ENCODE measurements around the gene TSPAN8. TPM values are rescaled to one million over a fixed set of nuclear protein-coding genes. Genes with fewer than 3 reads are reported as not detected.
A peak's percentile ranks its signal among the peaks of the same experiment; 100 is the strongest.
"Not testable (repeated sequence)": the region's sequence is repeated elsewhere in the genome, so short reads cannot be mapped to it uniquely, and the experiment has no call there.

Gene TSPAN8
- total RNA-seq, 1 experiment from 2014 or later, result 0.29 TPM

DNA sequence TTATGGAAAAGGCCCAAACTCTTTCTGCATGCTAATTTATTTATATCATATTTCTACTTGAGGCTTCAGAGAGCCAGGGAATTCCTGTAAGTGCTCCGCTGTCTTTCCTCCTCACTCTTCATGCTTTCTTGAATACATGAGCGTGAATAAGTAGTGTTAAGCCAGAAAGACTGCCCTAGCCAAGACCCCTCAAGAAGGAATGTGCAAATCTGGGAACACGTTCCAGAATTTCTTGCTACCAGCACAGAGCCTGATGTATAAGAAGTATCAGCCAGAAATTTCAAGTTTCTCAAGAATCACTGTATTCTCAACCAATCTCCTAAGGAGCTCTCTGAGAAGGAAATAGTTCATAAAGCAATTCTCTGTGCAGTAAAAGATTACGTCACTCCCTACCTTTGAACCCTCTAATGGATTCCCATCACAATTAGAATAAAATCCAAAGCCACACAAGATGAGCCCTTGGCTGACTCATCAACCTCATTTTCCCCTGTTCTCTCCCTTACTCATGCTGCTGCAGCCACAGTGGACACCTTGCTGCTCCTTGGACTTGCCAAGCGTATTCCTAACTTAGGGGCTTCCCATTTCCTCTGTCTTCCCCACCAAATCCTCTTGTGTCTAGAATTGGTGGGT is 6.9 kb upstream of the TSPAN8 start:
- DNase-seq (ENCODE audit: low read depth), result peak; percentile 5

DNA sequence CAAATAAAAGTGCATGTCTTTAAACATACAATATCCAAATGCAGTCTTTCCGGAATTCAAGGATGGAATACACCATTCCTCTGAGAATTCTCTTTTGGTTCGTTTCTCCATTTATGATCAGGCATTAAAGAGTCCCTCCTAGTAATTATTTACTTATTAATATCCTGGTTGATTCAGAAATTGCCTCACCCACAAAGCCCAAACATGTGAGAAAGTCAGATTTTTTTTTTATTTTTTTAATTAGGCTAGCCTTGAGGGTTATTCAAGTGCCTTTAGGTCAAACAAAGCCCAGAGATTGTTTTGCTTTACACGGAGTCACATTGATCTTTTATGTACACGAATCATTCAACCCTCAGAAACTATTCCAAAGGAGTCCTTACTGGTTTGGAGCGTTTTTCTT is 6.4 kb upstream of the TSPAN8 start:
- no peak for DNase-seq (ENCODE audit: low read depth)

DNA sequence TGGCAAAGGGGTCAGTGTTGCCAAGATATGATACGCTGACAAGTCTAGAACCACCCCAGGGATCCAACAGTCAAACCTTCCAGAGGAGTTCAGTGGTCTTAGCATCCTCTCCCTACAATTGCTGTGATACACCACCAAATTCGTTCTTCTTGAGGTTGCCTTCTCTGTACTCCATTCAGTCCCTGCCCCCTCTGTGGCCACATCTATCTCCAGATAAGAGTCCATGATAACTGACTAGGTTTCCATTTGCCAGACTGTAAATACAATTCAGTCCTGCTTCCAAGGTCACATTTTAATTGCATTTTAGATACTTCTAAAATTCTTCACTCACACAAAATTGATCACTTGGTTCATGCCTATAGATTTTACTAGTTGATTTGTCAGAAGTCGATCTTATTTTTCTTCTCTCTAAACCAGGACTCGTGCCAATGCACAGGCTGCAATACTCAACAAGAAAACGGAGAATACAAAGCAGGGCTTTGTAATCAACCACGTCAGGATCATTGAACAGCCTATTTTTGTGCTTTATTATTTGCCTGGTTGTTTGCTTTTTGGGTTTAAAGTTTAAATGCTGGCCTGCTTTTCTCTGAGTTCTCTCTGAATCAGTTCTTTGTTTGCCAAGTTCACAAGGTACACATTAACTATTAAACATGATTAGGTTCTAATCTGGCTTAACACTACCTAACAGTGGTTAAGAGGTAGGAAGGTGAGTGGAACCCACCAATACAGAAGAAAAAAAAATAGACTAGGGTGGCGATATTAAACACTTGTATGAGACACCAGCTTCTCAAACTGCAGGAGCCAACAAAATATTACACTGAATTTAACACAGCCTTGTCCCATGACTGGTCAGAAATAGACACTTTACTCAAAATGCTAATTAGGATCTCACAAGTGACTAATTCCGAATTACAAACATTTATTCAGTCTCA is 5.3 kb upstream of the TSPAN8 start:
- DNase-seq (ENCODE audit: low read depth), result no peak

DNA sequence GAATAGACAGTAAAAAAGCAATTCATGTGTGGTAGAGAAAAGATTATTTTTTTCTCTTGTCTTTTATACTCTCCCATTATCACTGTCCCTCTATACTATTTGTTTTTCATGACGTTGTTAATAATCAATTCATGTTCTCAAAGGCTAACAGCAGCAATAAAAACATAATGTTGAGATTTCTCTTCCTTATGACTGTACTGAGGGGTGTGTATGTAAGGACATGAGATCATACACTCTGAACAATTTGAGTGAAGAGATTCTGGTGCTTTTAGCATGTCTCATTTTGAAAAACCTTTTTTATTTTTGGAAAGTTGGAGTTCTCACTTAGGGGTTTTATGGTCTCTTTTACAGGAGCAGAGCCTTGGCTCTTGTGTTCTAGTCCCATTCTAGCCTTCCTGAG is 3.8 kb upstream of the TSPAN8 start:
- DNase-seq (ENCODE audit: low read depth), result no peak

DNA sequence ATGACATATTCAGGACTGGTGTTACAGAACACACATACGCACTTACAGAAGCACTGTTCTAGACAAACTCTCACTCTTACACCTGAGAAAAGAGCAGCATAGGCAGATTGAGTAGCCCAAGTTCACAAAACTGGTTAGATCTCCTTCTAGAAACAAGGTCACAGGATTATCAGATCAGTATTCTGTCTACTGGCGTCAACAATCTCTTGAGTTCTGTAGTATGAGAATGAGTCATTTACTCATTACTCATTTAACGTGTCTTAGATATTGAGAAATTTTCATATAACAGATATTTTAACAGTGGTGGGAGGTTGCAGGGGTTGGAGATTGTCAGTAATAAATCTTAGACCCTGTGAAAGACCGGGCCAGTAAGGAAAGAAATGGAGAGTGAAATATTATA is 2.8 kb upstream of the TSPAN8 start:
- peak; percentile 5 for DNase-seq (ENCODE audit: low read depth)

DNA sequence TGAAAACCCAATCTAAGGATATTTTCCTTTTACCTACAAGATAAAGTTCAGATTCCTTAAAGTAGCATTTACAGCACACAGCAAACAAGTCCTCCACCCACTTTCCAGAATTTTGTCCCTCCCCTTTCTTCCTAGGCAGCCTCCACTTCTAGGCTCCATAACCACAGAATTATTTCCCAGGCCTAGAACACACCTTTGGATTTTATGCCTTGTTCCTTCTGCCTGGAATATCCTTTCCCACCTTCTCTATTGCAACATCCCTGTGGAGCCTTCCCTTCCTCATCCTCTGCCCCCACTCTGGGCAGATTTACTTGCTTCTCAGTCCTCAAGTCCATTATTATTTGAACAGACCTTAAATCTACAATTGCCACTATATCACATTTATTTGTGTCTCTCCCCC is 2.1 kb upstream of the TSPAN8 start:
- no peak for DNase-seq (ENCODE audit: low read depth)

DNA sequence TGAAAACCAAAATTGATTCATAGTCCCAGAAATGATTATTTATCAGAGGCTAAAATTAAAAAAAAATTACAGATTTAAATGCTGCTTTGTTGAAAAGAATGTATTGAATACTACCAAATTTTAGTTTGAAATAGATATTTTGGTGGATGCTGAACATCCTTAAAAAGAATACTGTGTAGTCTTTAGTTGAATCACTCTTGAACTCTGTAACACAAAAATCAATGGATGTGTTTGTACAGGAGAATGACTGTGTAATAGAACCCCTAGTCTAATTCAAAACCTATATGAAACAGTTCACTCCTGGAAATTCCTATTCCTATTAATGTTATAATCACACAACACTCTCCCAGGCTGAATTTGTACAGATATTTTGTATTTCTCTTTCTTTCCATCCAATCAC is 1.5 kb upstream of the TSPAN8 start:
- no peak for DNase-seq (ENCODE audit: low read depth)

DNA sequence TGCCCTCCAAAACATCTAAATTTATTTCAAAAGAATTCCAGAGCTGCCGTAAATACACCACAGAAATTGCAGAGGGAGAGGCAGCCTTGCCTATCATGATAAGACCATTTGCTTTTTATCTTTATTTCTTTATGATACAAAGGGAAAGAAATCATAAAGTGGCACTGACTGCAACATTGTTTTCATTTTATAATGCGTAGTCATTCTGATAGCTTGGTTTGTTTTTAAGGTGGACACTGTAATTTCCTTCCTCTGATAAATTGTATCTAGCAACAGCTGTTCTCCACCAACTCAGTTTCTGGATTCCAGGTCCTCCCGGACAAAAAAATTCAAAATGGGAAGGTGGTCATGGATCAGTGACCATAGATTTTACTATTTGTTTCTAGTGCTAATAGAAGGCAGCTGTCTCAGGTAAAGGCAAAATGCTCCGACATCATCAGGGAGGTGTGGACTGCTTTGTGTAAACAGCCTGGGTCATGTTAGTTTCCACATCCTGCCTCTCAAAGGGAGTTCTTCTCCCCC is 623 bp upstream of the TSPAN8 start:
- DNase-seq (ENCODE audit: low read depth), result peak; percentile 6

DNA sequence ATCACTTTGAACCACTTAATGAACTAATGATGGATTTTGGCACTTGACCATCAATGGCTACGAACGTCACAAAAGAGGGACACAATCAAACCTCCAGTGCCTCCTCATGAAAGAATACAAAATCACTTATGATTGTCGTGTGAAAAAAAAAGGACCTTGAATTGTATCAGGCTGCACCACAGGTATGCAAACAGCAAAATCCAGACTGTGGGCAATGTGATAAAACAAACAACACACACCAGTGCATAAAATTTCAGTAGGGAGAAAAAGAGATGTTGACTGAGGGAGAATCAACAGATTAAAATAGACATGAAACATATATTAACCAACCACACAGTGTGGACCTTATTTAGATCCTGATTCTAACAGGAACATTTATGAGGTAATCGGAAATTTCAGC is 2.6 kb downstream of the TSPAN8 start:
- DNase-seq (ENCODE audit: low read depth), result no peak

DNA sequence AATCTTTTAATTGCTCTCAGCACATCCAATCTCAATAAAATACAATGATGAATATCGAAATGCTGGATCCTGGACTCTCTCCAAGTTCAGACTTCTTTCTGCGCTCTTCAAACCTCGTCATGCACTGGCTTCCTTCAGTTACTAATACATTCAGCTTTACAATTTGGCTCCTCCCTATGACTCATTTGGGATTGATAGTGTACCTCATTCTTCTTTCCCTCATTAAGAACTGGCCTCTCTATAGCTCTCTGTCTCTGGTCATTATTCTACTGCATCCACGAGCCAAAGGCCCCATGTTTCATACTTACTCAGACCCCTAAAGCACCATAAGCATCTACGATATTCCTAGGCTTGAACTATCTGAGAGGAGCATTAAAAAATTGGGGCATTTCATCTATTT is 4.9 kb downstream of the TSPAN8 start:
- no peak for DNase-seq (ENCODE audit: low read depth)

DNA sequence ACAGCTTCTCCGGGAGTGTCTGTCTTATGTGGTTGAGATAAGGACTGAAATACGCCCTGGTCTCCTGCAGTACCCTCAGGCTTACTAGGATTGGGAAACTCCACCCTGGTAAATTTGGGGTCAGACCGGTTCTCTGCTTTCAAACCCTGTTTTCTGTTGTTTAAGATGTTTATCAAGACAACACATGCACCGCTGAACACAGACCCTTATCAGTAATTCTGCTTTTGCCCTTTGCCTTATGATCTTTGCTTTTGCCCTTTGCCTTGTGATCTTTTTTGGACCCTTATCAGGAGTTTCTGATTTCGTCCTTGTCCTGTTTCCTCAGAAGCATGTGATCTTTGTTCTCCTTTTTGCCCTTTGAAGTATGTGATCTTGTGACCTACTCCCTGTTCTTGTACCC is 7.8 kb downstream of the TSPAN8 start:
- not testable (repeated sequence) for DNase-seq (ENCODE audit: low read depth)

DNA sequence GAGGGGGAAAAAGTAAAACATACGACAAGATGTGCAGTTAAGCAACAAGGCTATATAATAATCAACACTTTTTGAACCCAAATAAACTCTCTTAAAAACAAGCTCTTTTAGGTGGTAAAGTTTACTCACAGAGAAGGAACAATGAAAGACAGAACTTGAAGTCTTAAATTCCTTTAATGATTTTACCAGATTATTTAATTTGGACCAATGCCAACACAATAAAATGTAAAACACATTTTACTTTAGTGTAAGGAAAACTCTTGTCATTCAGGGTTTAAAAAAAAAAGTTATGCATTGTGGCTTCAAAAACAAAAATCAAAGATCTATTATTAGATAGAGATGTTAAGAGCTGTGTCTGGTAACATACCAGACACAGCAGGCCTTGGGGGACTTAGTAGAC is 13.1 kb downstream of the TSPAN8 start:
- DNase-seq (ENCODE audit: low read depth), result no peak

DNA sequence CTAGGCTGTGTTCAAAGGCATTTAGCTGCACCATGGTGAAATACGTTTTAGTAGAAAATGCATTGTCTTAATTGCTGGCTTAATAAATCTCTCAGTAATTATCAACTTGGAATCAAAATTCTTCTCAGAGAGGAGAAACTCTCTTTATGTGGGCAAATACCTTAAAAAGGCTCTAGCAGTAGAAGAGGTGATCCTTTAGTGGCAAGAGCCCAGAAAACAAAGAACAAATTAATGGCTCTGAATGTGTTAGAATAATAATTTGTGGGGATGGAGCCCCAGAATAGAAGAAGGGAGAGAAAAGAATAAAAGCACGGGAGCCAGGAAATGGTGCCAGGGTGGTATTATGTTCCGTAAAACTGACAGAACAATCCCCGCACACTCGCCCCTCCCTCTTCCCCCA is 14.8 kb downstream of the TSPAN8 start:
- no peak for DNase-seq (ENCODE audit: low read depth)

DNA sequence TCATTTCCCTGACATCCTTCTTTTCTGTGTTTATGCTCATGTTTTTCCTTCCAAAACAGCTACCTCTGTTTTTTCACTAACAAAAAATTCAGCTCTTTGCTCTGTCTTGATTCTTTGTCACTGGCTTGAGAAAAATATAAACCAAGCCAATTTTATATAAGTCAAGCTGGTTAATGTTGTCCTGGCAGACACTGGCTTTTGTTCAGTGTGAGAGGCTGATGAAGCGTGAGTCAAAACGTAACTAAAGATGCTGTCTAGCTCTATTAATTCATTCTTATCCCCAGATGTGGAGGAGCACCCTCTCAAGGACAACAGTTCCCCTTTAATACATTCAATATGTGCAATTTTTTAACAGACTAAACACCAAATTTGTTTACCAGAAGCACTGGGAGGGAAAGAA is 15.8 kb downstream of the TSPAN8 start:
- DNase-seq (ENCODE audit: low read depth), result no peak

DNA sequence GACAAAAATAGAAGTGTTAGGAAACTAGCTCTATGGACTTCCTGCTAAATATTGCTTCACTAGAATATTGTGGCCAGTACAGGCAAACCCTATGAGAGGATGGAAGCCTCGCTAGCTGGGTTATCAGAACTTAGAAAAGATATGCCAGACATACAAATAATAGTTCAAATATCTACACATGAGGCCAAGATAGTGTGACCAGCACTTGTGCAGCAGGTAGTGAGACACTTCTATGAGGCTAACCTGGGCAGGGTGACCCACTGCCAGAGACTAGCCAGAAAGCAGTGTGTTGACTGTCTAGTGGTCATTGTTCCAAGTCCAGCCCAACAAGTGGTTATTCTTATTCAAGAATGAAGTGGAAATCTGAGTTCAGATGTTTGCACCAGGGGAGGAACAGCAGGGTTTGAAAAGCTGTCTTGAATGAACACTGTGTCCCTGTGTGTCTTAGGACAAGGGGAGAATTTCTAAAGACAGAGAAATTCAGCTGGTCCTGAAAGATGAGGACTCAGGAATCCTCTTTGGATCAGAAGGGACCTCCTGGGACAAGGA is 16.3 kb downstream of the TSPAN8 start:
- DNase-seq (ENCODE audit: low read depth), result no peak

DNA sequence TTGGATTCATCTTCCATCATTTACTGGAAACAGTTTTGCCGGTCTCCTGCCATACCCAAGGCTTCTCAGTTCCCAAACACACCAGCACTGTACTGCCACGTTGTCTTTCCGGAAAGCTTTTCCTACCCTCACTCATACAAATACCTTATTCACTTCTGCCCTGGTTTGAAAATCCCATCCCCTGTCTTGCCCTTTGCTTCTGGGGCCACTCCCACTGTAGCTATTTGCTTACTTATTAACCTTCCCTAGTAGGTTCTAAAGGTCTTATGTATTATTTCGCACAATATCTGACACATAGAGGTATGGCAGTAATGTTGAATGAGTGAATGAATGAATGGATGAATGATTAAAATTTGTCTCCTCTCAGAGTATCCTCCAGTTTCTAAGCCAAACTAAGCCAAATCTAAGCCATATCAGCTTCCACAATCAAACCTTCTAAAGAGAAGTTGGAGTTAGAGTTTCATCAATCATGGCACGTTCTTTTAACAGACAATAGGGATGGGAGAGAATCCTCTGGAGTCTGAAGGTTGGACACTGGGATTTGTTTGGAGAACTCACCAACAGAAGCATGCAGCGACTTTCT is 18.6 kb downstream of the TSPAN8 start:
- DNase-seq (ENCODE audit: low read depth), result no peak

DNA sequence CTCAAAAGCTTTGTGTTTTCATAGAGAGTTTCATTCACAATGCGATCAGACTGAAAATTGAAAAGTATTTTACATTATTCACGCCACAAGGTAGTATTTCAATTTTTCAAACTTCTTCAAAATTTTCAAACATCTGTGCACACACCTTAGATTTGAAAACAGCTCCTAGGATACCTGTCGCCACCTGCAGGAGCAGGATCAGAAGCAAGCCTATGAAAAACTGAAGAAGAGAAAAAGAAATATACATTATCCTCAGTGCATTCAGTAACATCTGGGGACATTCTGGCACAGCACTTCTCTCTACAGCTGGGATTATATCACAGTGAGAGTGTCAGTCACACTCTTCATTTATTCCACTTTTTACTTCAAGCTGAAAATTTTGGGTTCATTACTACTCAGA is 19.8 kb downstream of the TSPAN8 start:
- no peak for DNase-seq (ENCODE audit: low read depth)

DNA sequence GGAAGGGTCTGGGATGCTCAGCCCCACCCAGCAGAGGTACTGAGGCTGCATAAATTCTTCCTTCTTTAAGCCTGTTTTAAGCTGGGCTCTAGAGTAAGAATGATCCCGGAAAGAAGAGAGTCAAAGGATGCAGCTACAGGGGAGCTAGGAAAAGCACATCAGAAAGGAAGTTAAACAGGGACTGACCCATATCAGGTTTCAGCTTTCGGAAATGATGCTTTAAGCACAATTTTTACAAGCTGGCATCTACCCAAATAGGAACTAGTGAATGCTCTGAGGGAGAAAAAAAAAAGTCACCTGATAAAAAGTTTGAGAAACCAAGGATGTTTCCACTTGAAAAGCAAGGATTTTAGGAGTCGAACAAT is 22.0 kb downstream of the TSPAN8 start:
- DNase-seq (ENCODE audit: low read depth), result peak; percentile 12

DNA sequence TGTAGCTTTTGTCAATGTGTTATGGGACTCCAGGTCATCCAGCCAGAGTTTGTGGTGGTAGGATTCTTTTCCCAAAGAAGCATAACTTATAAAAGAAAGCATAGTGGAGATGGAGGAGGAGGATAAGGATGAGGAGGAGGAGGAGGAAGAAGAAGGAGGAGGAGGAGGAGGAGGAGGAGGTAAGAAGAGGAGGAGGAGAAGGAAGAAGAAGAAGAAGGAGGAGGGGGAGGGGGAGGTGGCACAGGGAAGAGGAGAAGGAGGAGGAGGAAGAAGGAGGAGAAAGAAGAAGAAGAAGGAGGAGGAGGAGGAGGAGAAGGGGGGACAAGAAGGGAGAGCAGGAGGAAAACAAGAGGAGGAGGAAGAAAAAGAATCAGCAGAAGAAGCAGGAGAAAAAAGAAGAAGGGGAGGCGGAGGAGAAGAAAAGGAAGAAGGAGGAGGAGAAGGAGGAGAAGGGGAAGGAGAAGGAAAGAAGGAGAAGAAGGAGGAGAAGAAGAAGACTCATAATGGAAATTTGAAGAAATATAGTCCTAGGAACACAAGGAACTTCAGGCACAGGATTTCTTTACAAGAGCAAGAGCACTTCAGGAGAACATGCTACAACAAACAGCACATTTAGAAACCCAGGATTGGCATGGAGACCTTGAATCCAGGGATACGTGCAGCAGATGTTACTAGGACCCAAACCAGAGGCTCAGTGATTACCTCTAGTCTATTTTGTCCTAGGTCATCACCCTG is 22.6 kb downstream of the TSPAN8 start:
- no peak for DNase-seq (ENCODE audit: low read depth)

DNA sequence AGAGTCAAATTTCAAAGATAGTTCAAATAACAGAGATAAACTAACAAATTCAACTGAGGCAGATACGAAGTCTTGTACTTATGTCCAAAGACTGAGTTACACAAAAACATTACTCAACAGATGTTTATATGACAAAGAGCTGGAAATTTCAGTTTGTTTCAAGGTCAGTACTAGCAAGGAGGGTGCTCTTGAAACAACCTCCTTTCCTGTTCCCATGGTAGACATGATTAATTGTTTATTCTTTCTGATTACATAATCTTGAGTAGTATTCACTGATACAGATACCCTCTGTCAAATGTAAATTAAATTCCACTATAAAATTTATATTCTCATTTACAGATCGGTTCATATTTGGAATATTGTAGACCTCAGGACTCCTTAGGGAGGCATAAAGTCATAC is 23.4 kb downstream of the TSPAN8 start:
- no peak for DNase-seq (ENCODE audit: low read depth)

DNA sequence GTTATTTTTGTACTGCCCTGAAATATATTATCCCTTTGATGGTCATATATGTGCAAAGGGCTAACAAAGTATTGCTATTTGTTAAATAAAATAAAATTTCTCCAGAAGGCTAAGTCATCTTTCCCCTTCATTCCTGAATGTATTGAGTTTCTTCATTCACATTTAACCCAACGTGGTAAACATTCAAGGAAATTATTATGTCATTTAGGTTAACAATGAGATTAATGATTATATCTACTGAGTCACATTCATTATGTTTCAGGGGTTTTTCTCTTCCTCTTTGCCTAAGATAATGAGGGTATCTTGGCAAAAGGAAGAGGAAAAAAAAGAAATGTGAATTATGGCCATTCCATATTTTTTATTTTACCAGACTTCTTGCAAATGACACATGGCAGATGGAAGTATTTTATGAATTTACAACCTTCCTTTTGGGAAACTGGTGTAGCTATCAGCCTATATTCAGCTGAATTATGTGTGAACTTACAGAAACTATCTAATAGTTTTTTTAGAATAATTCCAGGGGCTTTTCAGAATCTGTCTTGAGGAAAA is 27.2 kb downstream of the TSPAN8 start:
- DNase-seq (ENCODE audit: low read depth), result no peak
